NK-92 treated with Interleukin-12 subunit alpha and Interleukin-12 subunit beta, amount 100 ng/mL, for 24 hours (cell line): ENCODE data around the gene KRT77.
"Not testable (repeated sequence)": the region's sequence is repeated elsewhere in the genome, so short reads cannot be mapped to it uniquely, and the experiment has no call there.

Experiments
- DNase-seq: peaks from one replicate; lab custom pipeline; 2025; lab: John Stamatoyannopoulos, UW

Gene KRT77

GRCh38 chr12:52703424-52703823 lies at the start of gene KRT77:
Gene KRT77, minus strand, starts transcription at chr12:52703524. Its CDS starts 90 bp downstream, at chr12:52703434.
- no peak for DNase-seq

GRCh38 chr12:52752516-52752915 lies 49.2 kb upstream of the KRT77 start:
- no peak for DNase-seq

GRCh38 chr12:52751795-52752194 lies 48.5 kb upstream of the KRT77 start:
- no peak for DNase-seq

- DNase-seq: not testable (repeated sequence)
Observed at GRCh38 chr12:52750532-52750931, 47.2 kb upstream of the KRT77 start.

- no peak for DNase-seq
Observed at GRCh38 chr12:52749827-52750226, 46.5 kb upstream of the KRT77 start.

GRCh38 chr12:52748578-52748977 lies 45.3 kb upstream of the KRT77 start:
- no peak for DNase-seq

- no peak for DNase-seq
Observed at GRCh38 chr12:52745554-52745953, 42.2 kb upstream of the KRT77 start.

GRCh38 chr12:52744493-52745156 lies 41.3 kb upstream of the KRT77 start:
- DNase-seq: no peak

GRCh38 chr12:52742822-52743457 lies 39.6 kb upstream of the KRT77 start:
- no peak for DNase-seq

GRCh38 chr12:52742196-52742580 lies 38.9 kb upstream of the KRT77 start:
- DNase-seq: no peak

- DNase-seq: no peak
Observed at GRCh38 chr12:52741375-52742195, 38.3 kb upstream of the KRT77 start.

GRCh38 chr12:52740584-52740983 lies 37.3 kb upstream of the KRT77 start:
- no peak for DNase-seq

- no peak for DNase-seq
Observed at GRCh38 chr12:52739963-52740362, 36.6 kb upstream of the KRT77 start.

- no peak for DNase-seq
Observed at GRCh38 chr12:52735816-52736632, 32.7 kb upstream of the KRT77 start.

GRCh38 chr12:52735106-52735505 lies 31.8 kb upstream of the KRT77 start:
- no peak for DNase-seq

- DNase-seq: no peak
Observed at GRCh38 chr12:52730793-52731192, 27.5 kb upstream of the KRT77 start.

- no peak for DNase-seq
Observed at GRCh38 chr12:52730383-52730782, 27.1 kb upstream of the KRT77 start.

- no peak for DNase-seq
Observed at GRCh38 chr12:52729147-52729546, 25.8 kb upstream of the KRT77 start.

- no peak for DNase-seq
Observed at GRCh38 chr12:52728374-52728773, 25.1 kb upstream of the KRT77 start.

GRCh38 chr12:52727037-52727436 lies 23.7 kb upstream of the KRT77 start:
- DNase-seq: no peak

- no peak for DNase-seq
Observed at GRCh38 chr12:52726451-52726850, 23.1 kb upstream of the KRT77 start.

GRCh38 chr12:52724384-52724783 lies 21.1 kb upstream of the KRT77 start:
- no peak for DNase-seq
